GM12892 (cell line): ENCODE data around the gene PRLHR.

Experiments
- DNase-seq: peaks from one replicate; pipeline ENCODE4 v3.0.0; 2011; ENCODE audit not compliant: insufficient read length
- FAIRE-seq: peaks from 2 replicates; lab custom pipeline; 2011; peaks lifted over from hg19 to GRCh38; lab: Jason Lieb, UNC
- POLR2A ChIP-seq: IDR thresholded peaks from 2 replicates; pipeline ENCODE4 v1.6.1; 2011; ENCODE audit warnings: low read depth, low read length, control low read depth
- POLR2AphosphoS5 ChIP-seq: IDR thresholded peaks from 2 replicates; pipeline ENCODE4 v1.6.1; 2011; ENCODE audit warnings: low read depth, low read length, control low read depth
- TAF1 ChIP-seq: IDR thresholded peaks from 2 replicates; pipeline ENCODE4 v1.6.1; 2011; ENCODE audit warnings: low read depth, mild to moderate bottlenecking, control low read depth, low read length, borderline replicate concordance

Gene PRLHR

DNA sequence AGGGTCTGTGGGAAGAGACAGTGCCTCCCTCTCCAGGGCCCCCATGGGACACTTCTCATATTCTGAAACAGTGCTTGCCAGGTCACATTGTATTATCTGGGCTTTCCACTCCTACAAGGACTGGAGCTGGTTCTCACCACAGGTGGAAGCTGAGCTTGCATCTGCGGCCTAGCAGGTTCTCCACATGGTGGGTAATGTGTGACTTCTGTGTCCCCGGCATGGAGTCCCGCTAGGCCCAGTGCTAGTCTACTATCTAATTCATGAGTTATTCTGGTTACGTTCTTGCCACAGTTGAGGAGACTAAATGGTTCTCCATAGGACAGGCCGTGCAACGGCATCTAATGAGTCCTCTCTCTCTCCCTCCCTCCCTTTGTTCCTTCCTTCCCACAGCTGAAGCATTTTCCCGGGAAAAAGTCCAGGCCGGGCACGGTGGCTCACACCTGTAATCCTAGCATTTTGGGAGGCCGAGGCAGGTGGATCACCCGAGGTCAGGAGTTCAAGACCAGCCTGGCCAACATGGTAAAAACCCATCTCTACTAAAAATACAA is 27.7 kb downstream of the PRLHR start:
- TF ChIP-seq POLR2AphosphoS5 (no peak), TAF1 (no peak), POLR2A (no peak)
- FAIRE-seq: no peak
- DNase-seq: no peak

DNA sequence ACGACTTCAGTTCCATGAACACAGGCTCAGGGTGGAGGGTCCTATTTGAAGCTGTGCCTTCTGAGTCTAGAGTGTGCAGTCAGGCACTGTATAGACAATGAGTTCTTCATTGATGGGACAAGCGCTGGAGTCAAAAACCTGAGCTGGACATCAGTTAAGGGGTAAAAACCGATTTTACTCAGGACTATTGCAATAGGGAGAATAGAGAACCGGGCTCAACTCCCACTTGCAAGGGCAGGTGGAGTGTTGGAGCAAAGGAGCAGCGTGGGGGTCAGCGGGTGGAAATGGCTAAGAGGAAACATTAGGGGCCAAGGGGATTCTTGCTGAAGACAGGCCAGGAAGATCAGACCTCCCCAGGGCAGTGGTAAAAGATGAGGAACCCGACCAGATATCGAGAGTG is 28.5 kb downstream of the PRLHR start:
- DNase-seq (no peak), FAIRE-seq (no peak)
- TF ChIP-seq POLR2AphosphoS5: no peak
- TF ChIP-seq POLR2A: no peak
- no peak for TF ChIP-seq TAF1

DNA sequence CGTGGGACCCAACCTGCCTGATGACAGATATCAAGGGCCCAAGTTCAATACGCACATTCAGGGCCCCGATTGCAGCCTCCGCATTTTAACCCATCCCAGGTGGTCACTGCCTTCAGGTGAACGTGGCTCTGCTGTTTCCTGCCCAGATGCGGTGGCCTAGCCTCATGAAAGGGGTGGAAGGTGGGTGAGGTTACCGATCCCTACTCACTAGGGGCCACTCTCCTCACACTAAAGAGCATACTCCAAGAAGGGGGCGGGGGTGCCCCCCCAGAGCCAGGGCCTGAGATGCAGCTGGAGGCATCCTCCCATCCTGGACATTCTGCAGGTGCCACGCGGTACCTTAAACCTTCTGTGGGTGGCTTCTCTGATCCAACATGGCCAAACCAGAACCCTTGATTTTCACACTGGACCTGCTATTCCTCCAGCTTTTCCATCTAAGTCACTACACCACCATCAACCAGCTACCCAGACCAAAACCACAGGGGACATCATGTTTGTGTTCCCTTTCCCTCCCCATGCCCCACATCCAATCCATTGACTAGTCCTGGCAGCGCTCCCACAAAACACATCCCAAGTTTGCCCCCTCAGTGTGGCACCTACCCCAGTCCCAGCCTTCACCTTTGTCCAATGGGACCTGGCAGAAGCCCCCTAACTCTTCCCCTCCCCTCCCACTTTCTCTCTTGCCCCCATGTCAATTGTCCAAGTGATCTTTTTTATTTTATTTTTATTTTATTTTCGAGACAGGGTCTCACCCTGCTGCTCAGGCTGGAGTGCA is 30.0 kb downstream of the PRLHR start:
- no peak for FAIRE-seq
- TF ChIP-seq POLR2A: no peak
- no peak for DNase-seq

DNA sequence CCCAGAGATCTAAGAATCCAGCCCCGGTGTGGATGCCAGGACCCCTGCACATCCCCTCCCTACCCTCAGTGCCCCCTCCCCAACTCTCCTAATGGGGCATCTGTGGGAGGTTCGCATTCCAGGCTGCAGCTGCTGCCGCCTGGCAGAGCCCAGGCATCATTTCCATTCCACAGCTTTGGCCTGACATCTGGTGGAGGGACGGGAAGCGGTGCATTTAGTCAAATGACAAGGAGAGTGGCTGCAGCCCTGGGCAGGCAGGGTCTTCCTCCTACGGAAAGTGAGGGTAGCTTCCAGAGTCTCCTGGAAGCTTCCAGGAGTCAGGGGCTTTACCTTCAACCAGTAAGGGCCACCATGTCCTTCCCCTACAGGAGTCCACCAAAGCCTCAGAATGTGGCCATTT is 30.8 kb downstream of the PRLHR start:
- FAIRE-seq: no peak
- TF ChIP-seq POLR2A (no peak), TAF1 (no peak)
- no peak for DNase-seq

DNA sequence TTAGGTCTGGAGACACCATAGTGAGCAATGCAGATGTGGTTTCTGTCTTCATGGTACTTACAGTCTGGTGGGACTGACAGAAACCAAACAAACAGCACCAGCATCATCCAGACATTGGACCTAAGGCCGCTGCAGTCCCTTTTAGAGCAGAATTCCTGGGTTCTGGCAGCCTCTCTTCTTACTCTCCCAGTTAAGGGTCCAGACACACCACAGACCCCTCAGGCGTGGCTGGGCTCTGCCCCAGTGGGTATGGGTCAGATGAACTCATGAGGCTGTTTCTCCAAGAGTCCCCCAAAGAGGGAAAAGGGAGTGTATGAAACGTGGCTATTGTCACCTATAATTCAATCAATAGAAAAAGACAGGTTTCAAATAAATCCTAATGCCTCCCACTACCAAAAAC is 31.3 kb downstream of the PRLHR start:
- TF ChIP-seq POLR2AphosphoS5 (no peak), POLR2A (no peak), TAF1 (no peak)
- DNase-seq (no peak), FAIRE-seq (no peak)

DNA sequence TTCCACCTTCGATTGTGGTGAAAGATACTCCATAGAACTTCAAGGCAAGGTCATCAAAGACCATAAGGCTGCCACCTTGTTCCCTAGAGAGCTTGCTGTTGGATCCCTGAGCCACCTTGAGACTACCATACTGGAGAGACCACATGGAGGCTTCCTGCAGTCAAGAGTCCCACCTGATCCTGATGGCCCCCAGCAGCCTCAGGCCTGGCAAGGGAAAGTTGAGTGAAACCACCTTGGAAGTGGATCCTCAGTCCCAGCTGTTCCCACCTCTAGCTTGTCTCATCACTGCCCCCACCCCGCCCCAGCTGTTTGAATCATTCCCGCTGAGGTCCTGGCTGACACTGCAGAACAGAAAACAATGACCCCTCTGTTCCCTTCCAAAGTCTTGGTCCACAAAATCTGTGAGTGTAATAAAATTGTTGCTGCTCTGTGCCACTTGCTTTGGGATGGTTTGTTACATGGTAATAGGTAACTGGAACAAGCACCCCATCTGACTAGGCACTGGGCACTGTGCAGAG is 32.0 kb downstream of the PRLHR start:
- FAIRE-seq (no peak), DNase-seq (no peak)
- TF ChIP-seq POLR2A (no peak), TAF1 (no peak)

DNA sequence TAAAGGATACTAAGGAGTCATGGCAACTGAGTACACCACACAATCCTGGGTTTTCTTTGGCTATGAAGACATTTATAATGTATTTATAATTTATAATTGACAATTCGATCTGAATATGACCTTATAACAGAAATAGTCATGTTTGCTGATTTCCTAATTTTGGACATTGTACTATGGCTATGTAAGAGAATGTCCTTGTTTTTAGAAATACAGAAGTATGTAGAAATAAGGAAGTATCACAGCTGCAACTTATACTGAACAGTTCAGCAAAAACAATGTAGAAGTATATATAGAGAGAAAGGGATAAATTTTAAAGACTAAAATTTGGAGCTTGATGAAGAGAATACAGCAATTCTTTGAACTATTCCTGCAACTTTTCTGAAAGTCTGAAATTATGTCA is 32.6 kb downstream of the PRLHR start:
- FAIRE-seq (no peak), DNase-seq (no peak)
- TF ChIP-seq POLR2AphosphoS5 (no peak), TAF1 (no peak), POLR2A (no peak)

DNA sequence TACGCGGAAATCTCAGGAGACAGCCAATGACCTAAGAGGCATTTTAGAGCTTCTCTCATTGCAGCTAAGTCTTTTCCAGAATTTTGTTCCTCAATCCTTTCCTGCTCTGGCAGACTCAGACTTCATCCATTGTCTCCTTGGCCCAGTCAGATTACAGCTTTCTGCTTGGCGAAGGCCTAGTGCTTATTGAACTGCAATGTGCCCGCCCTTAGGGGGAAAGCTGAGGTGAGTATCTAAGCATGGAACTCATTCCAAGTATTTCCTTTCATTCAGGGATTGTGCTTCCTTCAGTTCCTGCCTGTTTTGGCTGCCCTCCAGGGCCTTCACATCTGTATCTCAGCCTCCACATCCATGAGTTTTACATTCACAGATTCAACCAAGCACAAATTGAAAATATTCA is 37.5 kb downstream of the PRLHR start:
- DNase-seq (no peak), FAIRE-seq (no peak)
- TF ChIP-seq POLR2A (no peak), POLR2AphosphoS5 (no peak), TAF1 (no peak)

DNA sequence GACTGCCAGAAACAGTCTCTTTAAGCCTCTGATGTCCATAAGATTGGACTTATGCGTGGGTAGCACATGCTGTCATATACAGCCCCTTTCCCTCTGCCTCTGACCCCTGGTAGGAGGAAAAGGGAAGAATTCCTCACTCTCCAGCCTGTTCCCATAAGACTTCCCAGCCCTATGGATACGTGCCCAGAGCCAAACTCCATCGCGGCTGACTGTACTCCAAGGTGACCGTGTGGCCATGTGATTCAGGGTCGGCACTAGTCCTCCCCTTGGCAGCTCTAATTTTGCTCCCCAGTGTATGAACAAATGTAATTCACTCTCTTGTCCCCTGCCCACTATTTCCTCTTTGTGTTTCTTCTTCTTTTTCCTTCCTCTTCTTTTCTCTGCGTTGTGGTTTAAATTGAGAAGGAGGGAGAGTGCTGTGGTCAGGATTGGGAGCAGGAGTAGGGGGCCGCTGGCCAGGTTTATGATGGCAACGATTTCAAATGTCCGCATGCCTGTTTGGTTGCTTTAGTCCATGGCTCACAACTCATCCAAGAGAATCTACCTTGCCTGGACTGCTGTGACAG is 43.8 kb downstream of the PRLHR start:
- no peak for TF ChIP-seq POLR2A
- no peak for TF ChIP-seq POLR2AphosphoS5
- TF ChIP-seq TAF1: no peak
- FAIRE-seq: no peak
- DNase-seq: no peak

DNA sequence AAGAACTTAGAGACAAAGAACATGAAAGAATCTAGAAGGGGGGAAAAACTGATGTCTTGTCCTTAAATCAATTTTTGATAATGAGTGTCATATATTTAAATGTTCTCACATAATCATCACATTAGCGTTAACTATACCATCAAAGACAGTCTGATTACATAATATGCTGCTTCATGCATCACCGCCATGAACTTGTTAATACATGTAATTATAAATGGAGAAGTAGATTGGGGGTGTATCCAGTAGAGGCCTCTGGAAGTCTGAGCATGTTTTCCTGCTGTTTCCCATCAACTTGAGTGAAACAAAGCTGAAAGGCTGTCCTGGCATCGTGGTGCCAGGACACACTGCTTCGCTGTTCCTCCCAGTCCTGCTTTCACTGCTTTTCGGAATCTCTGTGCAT is 48.2 kb downstream of the PRLHR start:
- FAIRE-seq (no peak), DNase-seq (no peak)
- no peak for TF ChIP-seq POLR2A
- TF ChIP-seq POLR2AphosphoS5: no peak
- no peak for TF ChIP-seq TAF1

DNA sequence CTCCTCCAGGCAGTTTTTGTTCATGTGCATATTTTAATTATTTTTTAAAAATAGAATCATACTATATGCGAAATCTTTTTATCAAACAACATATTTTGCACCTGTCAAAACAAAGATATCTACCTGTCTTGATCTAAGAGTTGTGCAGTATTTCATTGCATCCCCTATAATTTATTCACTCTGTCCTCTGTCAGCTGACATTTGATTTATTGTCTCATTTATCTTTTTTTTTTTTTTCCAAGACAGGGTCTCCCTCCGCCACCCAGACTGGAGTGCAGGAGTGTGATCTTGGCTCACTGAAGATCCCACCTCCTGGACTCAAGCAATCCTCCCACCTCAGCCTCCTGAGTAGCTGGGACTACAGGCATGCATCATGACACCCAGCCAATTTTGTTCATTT is 49.0 kb downstream of the PRLHR start:
- TF ChIP-seq TAF1: no peak
- TF ChIP-seq POLR2A: no peak
- no peak for TF ChIP-seq POLR2AphosphoS5
- DNase-seq (no peak), FAIRE-seq (no peak)

DNA sequence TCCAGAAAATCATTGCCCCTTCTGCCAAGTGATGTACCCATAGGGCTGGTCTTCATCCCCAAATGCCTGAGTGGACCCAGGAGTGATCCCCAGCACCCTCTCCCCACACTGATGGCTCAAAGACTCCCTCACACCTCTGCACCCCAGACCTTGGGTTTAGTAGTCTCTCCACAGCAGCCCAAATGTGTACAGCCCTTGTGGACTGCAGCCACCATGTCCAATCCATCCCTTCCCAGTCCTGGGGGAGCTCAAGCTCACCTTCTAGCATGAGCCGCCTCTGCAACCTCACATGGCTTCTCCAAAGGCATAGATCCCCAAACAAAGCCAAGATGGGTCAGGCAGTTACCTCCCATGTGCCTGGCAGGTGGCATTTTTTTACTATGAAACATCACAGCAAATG is 50.1 kb downstream of the PRLHR start:
- no peak for FAIRE-seq
- no peak for DNase-seq
- no peak for TF ChIP-seq POLR2AphosphoS5
- TF ChIP-seq POLR2A: no peak
- no peak for TF ChIP-seq TAF1
